Measurements from ENCODE around the gene C9orf152. TPM values are rescaled to one million over a fixed set of nuclear protein-coding genes. Genes with fewer than 3 reads are reported as not detected.

Gene C9orf152
- total and polyA plus RNA-seq, 2 experiments from 2014 or later: not detected

GRCh38 chr9:110170357-110171257 is 37.4 kb downstream of the C9orf152 start:
- Histone ChIP-seq H3F3A (replicated peaks; ENCODE audit: low read depth) (no peaks in the 10 kb centered on the region), H4K20me1 (replicated peaks; ENCODE audit: insufficient read depth) (no peaks in the 10 kb centered on the region), H3K79me2 (replicated peaks; ENCODE audit: insufficient read depth) (no peaks in the 10 kb centered on the region; the same call in 1 of the 2 replicates), H3K4me1 (ENCODE audit: insufficient read depth) (peaks cover 25% of the 10 kb centered on the region), H3K9me2 (ENCODE audit: insufficient read depth) (peaks cover 7% of the 10 kb centered on the region; the same call in 1 of the 2 replicates), H3K4me2 (no peak overlapping the region), H3K4me3 (no peak overlapping the region), H3K36me3 (ENCODE audit: insufficient read depth) (no peaks in the 10 kb centered on the region), H3K27ac (ENCODE audit: low read depth) (no peak overlapping the region), H3K27me3 (ENCODE audit: insufficient read depth) (no peaks in the 10 kb centered on the region), H2AFZ (no peak overlapping the region)
- H3K4me3 Mint-ChIP-seq: no peak overlapping the region
- H3K27ac Mint-ChIP-seq: no peak overlapping the region
- TF ChIP-seq EZH2 (IDR thresholded peaks at IDR 0.05; ENCODE audit: low read depth, unreplicated experiment): no peak
- TF ChIP-seq, protein P1, sequence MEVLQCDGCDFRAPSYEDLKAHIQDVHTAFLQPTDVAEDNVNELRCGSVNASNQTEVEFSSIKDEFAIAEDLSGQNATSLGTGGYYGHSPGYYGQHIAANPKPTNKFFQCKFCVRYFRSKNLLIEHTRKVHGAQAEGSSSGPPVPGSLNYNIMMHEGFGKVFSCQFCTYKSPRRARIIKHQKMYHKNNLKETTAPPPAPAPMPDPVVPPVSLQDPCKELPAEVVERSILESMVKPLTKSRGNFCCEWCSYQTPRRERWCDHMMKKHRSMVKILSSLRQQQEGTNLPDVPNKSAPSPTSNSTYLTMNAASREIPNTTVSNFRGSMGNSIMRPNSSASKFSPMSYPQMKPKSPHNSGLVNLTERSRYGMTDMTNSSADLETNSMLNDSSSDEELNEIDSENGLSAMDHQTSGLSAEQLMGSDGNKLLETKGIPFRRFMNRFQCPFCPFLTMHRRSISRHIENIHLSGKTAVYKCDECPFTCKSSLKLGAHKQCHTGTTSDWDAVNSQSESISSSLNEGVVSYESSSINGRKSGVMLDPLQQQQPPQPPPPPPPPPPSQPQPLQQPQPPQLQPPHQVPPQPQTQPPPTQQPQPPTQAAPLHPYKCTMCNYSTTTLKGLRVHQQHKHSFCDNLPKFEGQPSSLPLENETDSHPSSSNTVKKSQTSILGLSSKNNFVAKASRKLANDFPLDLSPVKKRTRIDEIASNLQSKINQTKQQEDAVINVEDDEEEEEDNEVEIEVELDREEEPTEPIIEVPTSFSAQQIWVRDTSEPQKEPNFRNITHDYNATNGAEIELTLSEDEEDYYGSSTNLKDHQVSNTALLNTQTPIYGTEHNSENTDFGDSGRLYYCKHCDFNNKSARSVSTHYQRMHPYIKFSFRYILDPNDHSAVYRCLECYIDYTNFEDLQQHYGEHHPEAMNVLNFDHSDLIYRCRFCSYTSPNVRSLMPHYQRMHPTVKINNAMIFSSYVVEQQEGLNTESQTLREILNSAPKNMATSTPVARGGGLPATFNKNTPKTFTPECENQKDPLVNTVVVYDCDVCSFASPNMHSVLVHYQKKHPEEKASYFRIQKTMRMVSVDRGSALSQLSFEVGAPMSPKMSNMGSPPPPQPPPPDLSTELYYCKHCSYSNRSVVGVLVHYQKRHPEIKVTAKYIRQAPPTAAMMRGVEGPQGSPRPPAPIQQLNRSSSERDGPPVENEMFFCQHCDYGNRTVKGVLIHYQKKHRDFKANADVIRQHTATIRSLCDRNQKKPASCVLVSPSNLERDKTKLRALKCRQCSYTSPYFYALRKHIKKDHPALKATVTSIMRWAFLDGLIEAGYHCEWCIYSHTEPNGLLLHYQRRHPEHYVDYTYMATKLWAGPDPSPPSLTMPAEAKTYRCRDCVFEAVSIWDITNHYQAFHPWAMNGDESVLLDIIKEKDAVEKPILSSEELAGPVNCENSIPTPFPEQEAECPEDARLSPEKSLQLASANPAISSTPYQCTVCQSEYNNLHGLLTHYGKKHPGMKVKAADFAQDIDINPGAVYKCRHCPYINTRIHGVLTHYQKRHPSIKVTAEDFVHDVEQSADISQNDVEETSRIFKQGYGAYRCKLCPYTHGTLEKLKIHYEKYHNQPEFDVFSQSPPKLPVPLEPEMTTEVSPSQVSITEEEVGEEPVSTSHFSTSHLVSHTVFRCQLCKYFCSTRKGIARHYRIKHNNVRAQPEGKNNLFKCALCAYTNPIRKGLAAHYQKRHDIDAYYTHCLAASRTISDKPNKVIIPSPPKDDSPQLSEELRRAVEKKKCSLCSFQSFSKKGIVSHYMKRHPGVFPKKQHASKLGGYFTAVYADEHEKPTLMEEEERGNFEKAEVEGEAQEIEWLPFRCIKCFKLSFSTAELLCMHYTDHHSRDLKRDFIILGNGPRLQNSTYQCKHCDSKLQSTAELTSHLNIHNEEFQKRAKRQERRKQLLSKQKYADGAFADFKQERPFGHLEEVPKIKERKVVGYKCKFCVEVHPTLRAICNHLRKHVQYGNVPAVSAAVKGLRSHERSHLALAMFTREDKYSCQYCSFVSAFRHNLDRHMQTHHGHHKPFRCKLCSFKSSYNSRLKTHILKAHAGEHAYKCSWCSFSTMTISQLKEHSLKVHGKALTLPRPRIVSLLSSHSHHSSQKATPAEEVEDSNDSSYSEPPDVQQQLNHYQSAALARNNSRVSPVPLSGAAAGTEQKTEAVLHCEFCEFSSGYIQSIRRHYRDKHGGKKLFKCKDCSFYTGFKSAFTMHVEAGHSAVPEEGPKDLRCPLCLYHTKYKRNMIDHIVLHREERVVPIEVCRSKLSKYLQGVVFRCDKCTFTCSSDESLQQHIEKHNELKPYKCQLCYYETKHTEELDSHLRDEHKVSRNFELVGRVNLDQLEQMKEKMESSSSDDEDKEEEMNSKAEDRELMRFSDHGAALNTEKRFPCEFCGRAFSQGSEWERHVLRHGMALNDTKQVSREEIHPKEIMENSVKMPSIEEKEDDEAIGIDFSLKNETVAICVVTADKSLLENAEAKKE (CRISPR knock-in tag; IDR thresholded peaks at IDR 0.05): no peak
- TF ChIP-seq ZNF331 (CRISPR knock-in tag; IDR thresholded peaks at IDR 0.05; ENCODE audit: low read depth): no peak
- TF ChIP-seq CTCF (conservative IDR thresholded peaks at IDR 0.05; ENCODE audit: low read depth in 2 of 2): no peak
- no peak for TF ChIP-seq ZNF114 (CRISPR knock-in tag; IDR thresholded peaks at IDR 0.05)
- TF ChIP-seq CREB1 (CRISPR knock-in tag; IDR thresholded peaks at IDR 0.05; ENCODE audit: low read depth): no peak
- H3K27me3 Mint-ChIP-seq (ENCODE audit: insufficient read depth, low read depth, poor library complexity): no peaks in the 10 kb centered on the region
- DNase-seq (ENCODE audit: low spot score): no peak
- no peaks in the 10 kb centered on the region; the same call in 2 of the 3 replicates for H3K9me3 Mint-ChIP-seq
- H3K4me1 Mint-ChIP-seq: peaks cover 21% of the 10 kb centered on the region
- no peak for ATAC-seq
- H3K36me3 Mint-ChIP-seq (ENCODE audit: low read depth): peaks cover 21% of the 10 kb centered on the region
